Spleen (tissue), 7 donors: ENCODE measurements around the gene PITPNC1.

Experiments
- CTCF ChIP-seq, 11 experiments: fragments of 200-600 bp in 7 of 11; fragments of 450-650 bp in 4 of 11; sonication (generic) in 4 of 11; IDR thresholded peaks in 8 of 11; conservative IDR thresholded peaks in 3 of 11; 1 replicate in 7 of 11; 2 replicates in 4 of 11; pipeline versions ENCODE4 v1.4.0 to v1.8.0; 2016 to 2021; ENCODE audit warnings: antibody characterized with exemption in 11 of 11, inconsistent platforms in 4 of 11, mild to moderate bottlenecking in 1 of 11
- POLR2A ChIP-seq, 3 donors: fragments of 450-650 bp; IDR thresholded peaks; one replicate each; pipeline ENCODE4 v1.5.1; 2017; ENCODE audit warnings: antibody characterized with exemption in 3 of 3, mild to moderate bottlenecking in 1 of 3
- POLR2AphosphoS5 ChIP-seq, 3 donors: sonication (generic); formaldehyde crosslinking; IDR thresholded peaks; one replicate each; pipeline ENCODE4 v1.5.1; 2017; ENCODE audit warnings: antibody characterized with exemption in 3 of 3
- donor health status: DM: no; HTN: no; CAD: no; lungs with moderate emphysema.
- donor health status: DM: no; HTN: no; CAD: no.
- donor health status: DM: no; HTN: no; CAD: no.

- no peak for TF ChIP-seq POLR2A (IDR thresholded peaks at IDR 0.05)
- TF ChIP-seq CTCF (IDR thresholded peaks at IDR 0.05 in 8 of 11, conservative IDR thresholded peaks at IDR 0.05 in 3 of 11) = no peak
- TF ChIP-seq POLR2AphosphoS5 (IDR thresholded peaks at IDR 0.05) = no peak
Measured at GRCh38 chr17:67718325-67718941, 341.4 kb downstream of the PITPNC1 start.
